HCT116 (cell line): Measurements from ENCODE around the gene PEMT. TPM values are rescaled to one million over a fixed set of nuclear protein-coding genes. Genes with fewer than 3 reads are reported as not detected.

Source experiments
- ATAC-seq: fragments of 200-7000 bp; cut with Tn5 transposase; 2 replicates; pipeline ENCODE4 v1.9.1; 2020; ENCODE audit warnings: mild to moderate bottlenecking, moderate library complexity
- BruUV-seq: library from RNA; stranded (reverse); fragments of 400-500 nt; replicated peaks from 2 replicates; lab custom pipeline; 2021; lab: Mats Ljungman, UMichigan
- CTCF ChIA-PET: fragments of 300-600 bp; sonication (Branson Sonifier 250); formaldehyde crosslinking; loops from one replicate; lab custom pipeline; 2021; ENCODE audit warnings: antibody characterized with exemption; lab: Charles Lee
- POLR2A ChIA-PET: fragments of 300-600, 350-600 bp; sonication (Branson Sonifier 250); formaldehyde crosslinking; loops from one replicate; lab custom pipeline; 2021; ENCODE audit warnings: antibody characterized with exemption; lab: Charles Lee
- RAD21 ChIA-PET, 2 experiments: fragments of 300-600 bp; sonication (Branson Sonifier 250); formaldehyde crosslinking; loops; one replicate each; lab custom pipeline; 2023; ENCODE audit warnings: low total read pairs in 2 of 2; ENCODE audit not compliant: uncharacterized antibody in 2 of 2, unreplicated experiment in 2 of 2, low non-redundant PET in 1 of 2; lab: Charles Lee
- DNase-seq: peaks from one replicate; pipeline ENCODE4 v3.0.0-alpha.2; 2010; ENCODE audit warnings: low read depth, low spot score
- H2AFZ ChIP-seq: fragments of 200-600 bp; shearing (Covaris generic), sonication (generic); 2 replicates; pipeline ENCODE4 v1.6.1; 2017; ENCODE audit warnings: low read depth, mixed run types, mixed read lengths, antibody characterized with exemption, low read length; ENCODE audit not compliant: poor library complexity, severe bottlenecking
- H3K27ac ChIP-seq: 2 replicates; pipeline ENCODE4 v1.5.1; 2012; ENCODE audit warnings: low read depth, low read length
- H3K27me3 ChIP-seq: fragments of 200-600 bp; sonication (generic); 2 replicates; pipeline ENCODE4 v1.6.1; 2016; ENCODE audit warnings: mixed run types, low read length, mixed read lengths; ENCODE audit not compliant: insufficient read depth
- H3K36me3 ChIP-seq, 2 experiments: fragments of 200-500 bp in 1 of 2; fragments of 200-600 bp in 1 of 2; sonication (Bioruptor generic) in 1 of 2; sonication (generic) in 1 of 2; 2 replicates each; pipeline versions ENCODE4 v1.5.1 to v1.6.1; 2014 to 2016; ENCODE audit warnings: low read length in 2 of 2, inconsistent platforms in 1 of 2, mixed read lengths in 1 of 2, mixed run types in 1 of 2; ENCODE audit not compliant: insufficient read depth in 2 of 2, control insufficient read depth in 1 of 2
- H3K4me1 ChIP-seq, 2 experiments: fragments of 200-600 bp in 1 of 2; sonication (generic) in 1 of 2; 2 replicates each; pipeline versions ENCODE4 v1.5.1 to v1.6.1; 2012 to 2017; ENCODE audit warnings: low read length in 2 of 2, inconsistent platforms in 1 of 2, mild to moderate bottlenecking in 1 of 2, mixed read lengths in 1 of 2, mixed run types in 1 of 2, moderate library complexity in 1 of 2; ENCODE audit not compliant: insufficient read depth in 2 of 2, control insufficient read depth in 1 of 2
- H3K4me2 ChIP-seq: fragments of 200-600 bp; sonication (generic); 2 replicates; pipeline ENCODE4 v1.6.1; 2017; ENCODE audit warnings: mixed run types, low read length, mixed read lengths
- H3K4me3 ChIP-seq, 2 experiments: fragments of 200-600 bp in 1 of 2; sonication (generic) in 1 of 2; replicated peaks in 1 of 2; 2 replicates each; pipeline ENCODE4 v1.5.1; 2011 to 2016; ENCODE audit warnings: low read length in 2 of 2, control low read depth in 1 of 2, low read depth in 1 of 2, mild to moderate bottlenecking in 1 of 2, mixed read lengths in 1 of 2, mixed run types in 1 of 2
- H3K79me2 ChIP-seq: fragments of 200-600 bp; sonication (generic); 2 replicates; pipeline ENCODE4 v1.6.1; 2017; ENCODE audit warnings: mild to moderate bottlenecking, mixed run types, low read length, moderate library complexity, mixed read lengths; ENCODE audit not compliant: insufficient read depth
- H3K9ac ChIP-seq: fragments of 200-600 bp; sonication (generic); 2 replicates; pipeline ENCODE4 v1.6.1; 2016; ENCODE audit warnings: low read length, mixed read lengths
- H3K9me2 ChIP-seq: fragments of 200-600 bp; sonication (generic), shearing (Covaris generic); 2 replicates; pipeline ENCODE4 v1.6.1; 2017; ENCODE audit warnings: mixed run types, mild to moderate bottlenecking, moderate library complexity; ENCODE audit not compliant: insufficient read depth
- H3K9me3 ChIP-seq, 2 experiments: fragments of 200-500 bp in 1 of 2; fragments of 200-600 bp in 1 of 2; sonication (Bioruptor generic) in 1 of 2; sonication (generic) in 1 of 2; 2 replicates each; pipeline ENCODE4 v1.6.1; 2014 to 2017; ENCODE audit warnings: low read length in 2 of 2, mixed read lengths in 2 of 2, inconsistent platforms in 1 of 2, low read depth in 1 of 2, mild to moderate bottlenecking in 1 of 2, mixed run types in 1 of 2, moderate library complexity in 1 of 2; ENCODE audit not compliant: control insufficient read depth in 1 of 2, insufficient read depth in 1 of 2
- H4K20me1 ChIP-seq: fragments of 200-600 bp; sonication (generic), shearing (Covaris generic); 2 replicates; pipeline ENCODE4 v1.6.1; 2017; ENCODE audit warnings: mixed run types, mild to moderate bottlenecking, moderate library complexity; ENCODE audit not compliant: insufficient read depth
- ATF3 ChIP-seq: IDR thresholded peaks from 2 replicates; pipeline ENCODE4 v1.6.1; 2012
- CTCF ChIP-seq, 3 experiments: fragments of 200-600 bp in 1 of 3; sonication (generic) in 1 of 3; IDR thresholded peaks in 2 of 3; conservative IDR thresholded peaks in 1 of 3; 2 replicates each; pipeline ENCODE4 v1.5.1; 2012 to 2017; ENCODE audit warnings: low read depth in 2 of 3, low read length in 2 of 3, antibody characterized with exemption in 1 of 3, borderline replicate concordance in 1 of 3, control low read depth in 1 of 3, mild to moderate bottlenecking in 1 of 3, mixed read lengths in 1 of 3, mixed run types in 1 of 3, moderate library complexity in 1 of 3; ENCODE audit not compliant: insufficient read depth in 1 of 3
- ELF1 ChIP-seq: IDR thresholded peaks from 2 replicates; pipeline ENCODE4 v1.6.1; 2012; ENCODE audit warnings: low read depth, borderline replicate concordance
- EZH2 ChIP-seq: fragments of 200-600 bp; sonication (generic); IDR thresholded peaks from 2 replicates; pipeline ENCODE4 v1.6.1; 2017; ENCODE audit warnings: antibody characterized with exemption, mixed run types
- EZH2phosphoT487 ChIP-seq: fragments of 200-600 bp; IDR thresholded peaks from 2 replicates; pipeline ENCODE4 v1.6.1; 2018; ENCODE audit warnings: antibody characterized with exemption, borderline replicate concordance
- FOSL1 ChIP-seq: IDR thresholded peaks from 2 replicates; pipeline ENCODE4 v1.6.1; 2012; ENCODE audit warnings: low read depth
- MAX ChIP-seq: IDR thresholded peaks from 2 replicates; pipeline ENCODE4 v1.6.1; 2012
- RAD21 ChIP-seq: IDR thresholded peaks from 2 replicates; pipeline ENCODE4 v1.6.1; 2012; ENCODE audit warnings: low read depth, mild to moderate bottlenecking
- REST ChIP-seq: IDR thresholded peaks from 2 replicates; pipeline ENCODE4 v1.6.1; 2012; ENCODE audit warnings: low read depth
- TCF7L2 ChIP-seq: IDR thresholded peaks from 2 replicates; pipeline ENCODE4 v1.7.0; 2011; ENCODE audit warnings: borderline replicate concordance, inconsistent platforms; ENCODE audit not compliant: insufficient read depth, insufficient read length; ENCODE audit errors: extremely low read depth
- ZBTB33 ChIP-seq: IDR thresholded peaks from 2 replicates; pipeline ENCODE4 v1.6.1; 2011; ENCODE audit warnings: mild to moderate bottlenecking, low read length, moderate library complexity; ENCODE audit not compliant: insufficient replicate concordance; ENCODE audit errors: extremely low read depth
- ZNF274 ChIP-seq: fragments of 200-500 bp; sonication (Bioruptor generic); IDR thresholded peaks from 2 replicates; pipeline ENCODE4 v1.6.1; 2014; ENCODE audit warnings: mild to moderate bottlenecking, low read depth, low read length, inconsistent platforms
- intact Hi-C: fragments of 100-400 bp; cut with micrococcal nuclease; formaldehyde crosslinking; loops from 2 replicates; pipeline ENCODE4 v1.10.0; 2022
- total RNA-seq: library from RNA; stranded (reverse); gene quantifications from one replicate; pipeline ENCODE4 v1.2.1, GENCODE V29; 2021; ENCODE audit not compliant: unreplicated experiment

The PEMT gene
- total RNA-seq, 1 experiment from 2014 or later, result 52.1 TPM

- Histone ChIP-seq H3K9me2 (no peaks in the 10 kb centered on the region), H3K79me2 (no peaks in the 10 kb centered on the region), H4K20me1 (no peaks in the 10 kb centered on the region), H3K36me3 (no peaks in the 10 kb centered on the region), H3K9ac (no peak overlapping the region), H3K4me3 (no peak overlapping the region), H3K27me3 (no peaks in the 10 kb centered on the region), H3K4me2 (no peak overlapping the region), H3K27ac (no peak overlapping the region), H3K4me1 (no peaks in the 10 kb centered on the region), H3K9me3 (no peaks in the 10 kb centered on the region), H2AFZ (no peak overlapping the region)
- no TSS peak for BruUV-seq
- POLR2A ChIA-PET, result no interaction called here
- RAD21 ChIA-PET, result no interaction called here
- CTCF ChIA-PET, result no interaction called here
- no peak for DNase-seq
- intact Hi-C loops, result no loop called here
- no peak for ATAC-seq
- no peak for TF ChIP-seq TCF7L2
- no peak for TF ChIP-seq REST
- TF ChIP-seq MAX, result no peak
- no peak for TF ChIP-seq RAD21
- TF ChIP-seq EZH2, result no peak
- no peak for TF ChIP-seq EZH2phosphoT487
- TF ChIP-seq ATF3, result no peak
- no peak for TF ChIP-seq CTCF (IDR thresholded peaks at IDR 0.05 in 2 of 3, conservative IDR thresholded peaks at IDR 0.05 in 1 of 3; ENCODE audit: borderline replicate concordance in 1 of 3, insufficient read depth in 1 of 3, low read depth in 2 of 3, low read length in 2 of 3)
- TF ChIP-seq ZNF274, result no peak
- no peak for TF ChIP-seq ZBTB33
- no peak for TF ChIP-seq FOSL1
- TF ChIP-seq ELF1, result no peak
These were observed 40.1 kb downstream of the PEMT start for GRCh38 chr17:17551361-17551760.
